Midbrain (tissue), 1 donor: Measurements from ENCODE around the gene UBE2H.
"Not testable (repeated sequence)": the region's sequence is repeated elsewhere in the genome, so short reads cannot be mapped to it uniquely, and the experiment has no call there.

Experiments
- DNase-seq: peaks from one replicate; lab custom pipeline; 2025; lab: John Stamatoyannopoulos, UW

The UBE2H gene

GRCh38 chr7:129952653-129953560 lies at the start of gene UBE2H:
Gene UBE2H (minus strand): TSS chr7:129952960. CDS start chr7:129952555, 405 bp downstream.
- peak; percentile 96 for DNase-seq

GRCh38 chr7:129998446-129998845 lies 45.7 kb upstream of the UBE2H start:
- DNase-seq = no peak

- DNase-seq = no peak
Measured at GRCh38 chr7:129997285-129997684, 44.5 kb upstream of the UBE2H start.

- no peak for DNase-seq
Measured at GRCh38 chr7:129993275-129993674, 40.5 kb upstream of the UBE2H start.

GRCh38 chr7:129990403-129991192 lies 37.8 kb upstream of the UBE2H start:
- peak; percentile 3 for DNase-seq

- DNase-seq = no peak
Measured at GRCh38 chr7:129989466-129989865, 36.7 kb upstream of the UBE2H start.

GRCh38 chr7:129986600-129986999 lies 33.8 kb upstream of the UBE2H start:
- no peak for DNase-seq

GRCh38 chr7:129980667-129981066 lies 27.9 kb upstream of the UBE2H start:
- DNase-seq = no peak

GRCh38 chr7:129975309-129975708 lies 22.5 kb upstream of the UBE2H start:
- no peak for DNase-seq

GRCh38 chr7:129970816-129971215 lies 18.1 kb upstream of the UBE2H start:
- no peak for DNase-seq

- DNase-seq = no peak
Measured at GRCh38 chr7:129969881-129970446, 17.2 kb upstream of the UBE2H start.

- no peak for DNase-seq
Measured at GRCh38 chr7:129968592-129969383, 16.0 kb upstream of the UBE2H start.

GRCh38 chr7:129960204-129960475 lies 7.4 kb upstream of the UBE2H start:
- not testable (repeated sequence) for DNase-seq

- DNase-seq = no peak
Measured at GRCh38 chr7:129959471-129960203, 6.9 kb upstream of the UBE2H start.

GRCh38 chr7:129958643-129959470 lies 6.1 kb upstream of the UBE2H start:
- no peak for DNase-seq

GRCh38 chr7:129955993-129956543 lies 3.3 kb upstream of the UBE2H start:
- no peak for DNase-seq

GRCh38 chr7:129952086-129952652 lies 591 bp downstream of the UBE2H start:
- peak; percentile 53 for DNase-seq

GRCh38 chr7:129951226-129952085 lies 1.3 kb downstream of the UBE2H start:
- DNase-seq = peak; percentile 46

- DNase-seq = no peak
Measured at GRCh38 chr7:129950933-129951225, 1.9 kb downstream of the UBE2H start.
